ENCODE data around the gene SUGP2. TPM values are rescaled to one million over a fixed set of nuclear protein-coding genes. Genes with fewer than 3 reads are reported as not detected.
A peak's percentile ranks its signal among the peaks of the same experiment; 100 is the strongest.

Gene SUGP2
- 26.1 TPM for total RNA-seq

- peak; percentile 92 for ATAC-seq
Measured at GRCh38 chr19:19033426-19034203, at the start of gene SUGP2, which contains the start of gene ARMC6. Gene SUGP2, minus strand, starts transcription at chr19:19033517. Its CDS starts 2,446 bp downstream, at chr19:19031071. Gene ARMC6, plus strand, starts transcription at chr19:19033603. Its CDS starts 607 bp downstream, at chr19:19034210.

- no peak for ATAC-seq
Measured at GRCh38 chr19:19081642-19082151, 48.4 kb upstream of the SUGP2 start.

GRCh38 chr19:19079571-19079970 lies 46.3 kb upstream of the SUGP2 start:
- ATAC-seq, result no peak

- no peak for ATAC-seq
Measured at GRCh38 chr19:19078801-19079200, 45.5 kb upstream of the SUGP2 start.

GRCh38 chr19:19077103-19077502 lies 43.8 kb upstream of the SUGP2 start:
- no peak for ATAC-seq

GRCh38 chr19:19076476-19076875 lies 43.2 kb upstream of the SUGP2 start:
- no peak for ATAC-seq

GRCh38 chr19:19075126-19075525 lies 41.8 kb upstream of the SUGP2 start:
- no peak for ATAC-seq

GRCh38 chr19:19074196-19074882 lies 41.0 kb upstream of the SUGP2 start:
- no peak for ATAC-seq

GRCh38 chr19:19071897-19072296 lies 38.6 kb upstream of the SUGP2 start:
- ATAC-seq, result no peak

GRCh38 chr19:19068659-19069654 lies 35.6 kb upstream of the SUGP2 start:
- no peak for ATAC-seq

- no peak for ATAC-seq
Measured at GRCh38 chr19:19067276-19068072, 34.2 kb upstream of the SUGP2 start.

- ATAC-seq, result no peak
Measured at GRCh38 chr19:19064811-19065745, 31.8 kb upstream of the SUGP2 start.

- ATAC-seq, result peak; percentile 1
Measured at GRCh38 chr19:19064098-19064722, 30.9 kb upstream of the SUGP2 start.

GRCh38 chr19:19063183-19064097 lies 30.1 kb upstream of the SUGP2 start, which contains the start of gene SLC25A42:
Gene SLC25A42, plus strand, starts transcription at chr19:19063994. Its CDS starts 32,131 bp downstream, at chr19:19096125.
- ATAC-seq, result peak; percentile 95

GRCh38 chr19:19062454-19063182 lies 29.3 kb upstream of the SUGP2 start:
- ATAC-seq, result no peak

GRCh38 chr19:19061506-19061905 lies 28.2 kb upstream of the SUGP2 start:
- ATAC-seq, result no peak

- no peak for ATAC-seq
Measured at GRCh38 chr19:19059837-19060611, 26.7 kb upstream of the SUGP2 start.

Measured in esophagus mucosa (tissue), 1 donor.